Measurements from ENCODE around the gene GPRIN3. TPM values are rescaled to one million over a fixed set of nuclear protein-coding genes. Genes with fewer than 3 reads are reported as not detected.

GPRIN3 gene
- total and polyA plus RNA-seq, 7 donors: 1.6 to 4.6 (median 1.8) TPM

DNA sequence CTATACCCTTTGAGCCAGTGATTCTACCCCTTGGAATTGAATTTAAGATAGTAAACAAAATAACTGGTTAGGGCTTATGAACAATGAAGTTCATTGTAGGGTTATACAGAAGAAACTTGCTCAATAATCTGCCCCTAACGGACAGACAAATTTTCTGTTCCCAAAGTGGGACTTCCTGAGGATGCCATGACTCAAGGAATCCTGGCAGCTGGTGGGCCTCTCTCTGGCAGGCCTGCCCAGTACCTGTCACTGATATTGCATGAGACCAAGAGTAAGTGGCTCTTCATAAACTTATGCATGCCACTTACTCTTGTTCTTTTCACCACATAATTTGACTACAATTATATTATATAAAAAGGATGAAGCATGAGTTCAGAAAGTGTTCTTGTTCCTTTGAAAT, 41.5 kb downstream of the GPRIN3 start:
- DNase-seq: no peak
- H3K4me3 ChIP-seq: no peak overlapping the region
- no peaks in the 10 kb centered on the region for H3K27me3 ChIP-seq
- no peaks in the 10 kb centered on the region for H3K9me3 ChIP-seq
- intact Hi-C loops (cut with DNase I): no loop called here
- H3K27ac ChIP-seq: no peak overlapping the region
- H3K36me3 ChIP-seq: no peaks in the 10 kb centered on the region
- H3K4me1 ChIP-seq: no peaks in the 10 kb centered on the region
- 85 to 87% methylated on average over 1 of the region's 1 CpG for WGBS, 2 donors
- no peak for TF ChIP-seq POLR2A (IDR thresholded peaks at IDR 0.05)
- no peak for TF ChIP-seq EP300 (IDR thresholded peaks at IDR 0.05)
- TF ChIP-seq, protein P1, sequence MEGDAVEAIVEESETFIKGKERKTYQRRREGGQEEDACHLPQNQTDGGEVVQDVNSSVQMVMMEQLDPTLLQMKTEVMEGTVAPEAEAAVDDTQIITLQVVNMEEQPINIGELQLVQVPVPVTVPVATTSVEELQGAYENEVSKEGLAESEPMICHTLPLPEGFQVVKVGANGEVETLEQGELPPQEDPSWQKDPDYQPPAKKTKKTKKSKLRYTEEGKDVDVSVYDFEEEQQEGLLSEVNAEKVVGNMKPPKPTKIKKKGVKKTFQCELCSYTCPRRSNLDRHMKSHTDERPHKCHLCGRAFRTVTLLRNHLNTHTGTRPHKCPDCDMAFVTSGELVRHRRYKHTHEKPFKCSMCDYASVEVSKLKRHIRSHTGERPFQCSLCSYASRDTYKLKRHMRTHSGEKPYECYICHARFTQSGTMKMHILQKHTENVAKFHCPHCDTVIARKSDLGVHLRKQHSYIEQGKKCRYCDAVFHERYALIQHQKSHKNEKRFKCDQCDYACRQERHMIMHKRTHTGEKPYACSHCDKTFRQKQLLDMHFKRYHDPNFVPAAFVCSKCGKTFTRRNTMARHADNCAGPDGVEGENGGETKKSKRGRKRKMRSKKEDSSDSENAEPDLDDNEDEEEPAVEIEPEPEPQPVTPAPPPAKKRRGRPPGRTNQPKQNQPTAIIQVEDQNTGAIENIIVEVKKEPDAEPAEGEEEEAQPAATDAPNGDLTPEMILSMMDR (IDR thresholded peaks at IDR 0.05): no peak
- TF ChIP-seq POLR2AphosphoS5 (IDR thresholded peaks at IDR 0.05): no peak

DNA sequence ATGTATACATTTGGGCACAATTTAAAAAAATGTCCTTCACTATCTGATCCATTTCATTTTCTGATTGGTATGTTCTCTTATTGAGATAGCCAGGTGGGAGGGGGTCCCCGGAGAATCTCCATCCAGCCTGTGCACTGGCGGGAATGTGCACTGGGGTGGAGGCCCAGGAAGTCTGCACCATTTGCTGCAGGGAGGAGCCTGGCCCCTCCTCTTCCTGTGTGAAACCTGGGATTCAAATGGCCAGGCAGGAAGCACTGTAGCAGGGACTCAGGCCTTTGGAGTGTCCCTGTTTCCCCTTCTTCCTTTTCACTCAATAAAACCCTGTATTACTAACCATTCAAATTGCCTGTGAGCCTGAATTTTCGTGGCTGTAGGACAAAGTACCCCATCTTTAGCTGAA, 44.3 kb downstream of the GPRIN3 start:
- TF ChIP-seq, protein P1 (IDR thresholded peaks at IDR 0.05): no peak
- TF ChIP-seq EP300 (IDR thresholded peaks at IDR 0.05): no peak
- TF ChIP-seq POLR2AphosphoS5 (IDR thresholded peaks at IDR 0.05): no peak
- TF ChIP-seq POLR2A (IDR thresholded peaks at IDR 0.05): no peak
- Histone ChIP-seq H3K4me1 (no peaks in the 10 kb centered on the region), H3K4me3 (no peak overlapping the region), H3K36me3 (no peaks in the 10 kb centered on the region), H3K27me3 (no peaks in the 10 kb centered on the region), H3K27ac (no peak overlapping the region), H3K9me3 (no peaks in the 10 kb centered on the region)
- intact Hi-C loops (cut with DNase I): no loop called here
- DNase-seq: no peak
- 87 to 93% methylated on average over 3 of the region's 3 CpGs for WGBS, 2 donors

DNA sequence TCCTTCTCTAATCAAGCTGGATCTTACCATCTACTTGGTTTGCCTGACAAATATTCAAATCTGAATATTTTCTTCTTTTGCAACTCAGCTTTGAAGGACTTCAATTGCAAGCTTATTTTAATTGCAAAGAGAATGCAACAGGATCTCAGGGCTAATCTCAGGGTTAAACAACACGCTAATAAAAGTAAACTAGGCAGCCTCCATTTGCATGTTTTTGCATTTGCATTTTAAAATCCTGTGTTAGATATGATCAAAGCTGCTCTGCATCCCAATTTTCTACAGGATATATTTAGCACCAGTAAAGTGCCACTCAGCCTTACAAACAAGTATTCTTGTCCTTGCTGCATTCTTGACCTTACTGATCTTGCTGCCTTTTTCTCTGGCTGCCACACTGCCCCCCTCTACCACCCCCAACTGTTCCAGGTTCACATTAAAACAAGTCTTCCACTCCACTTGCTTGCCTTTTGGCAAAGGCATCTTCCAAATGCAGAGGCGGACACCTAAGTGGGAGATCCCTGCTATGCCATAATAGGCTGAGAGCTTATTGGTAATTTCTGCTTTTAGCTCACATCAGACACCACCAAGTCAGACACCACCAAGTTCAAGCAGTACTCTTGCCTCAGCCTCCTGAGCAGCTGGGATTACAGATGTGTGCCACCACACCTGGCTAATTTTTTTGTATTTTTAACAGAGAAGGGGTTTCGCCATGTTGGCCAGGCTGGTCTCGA, 48.1 kb downstream of the GPRIN3 start:
- intact Hi-C loops (cut with DNase I): no loop called here

DNA sequence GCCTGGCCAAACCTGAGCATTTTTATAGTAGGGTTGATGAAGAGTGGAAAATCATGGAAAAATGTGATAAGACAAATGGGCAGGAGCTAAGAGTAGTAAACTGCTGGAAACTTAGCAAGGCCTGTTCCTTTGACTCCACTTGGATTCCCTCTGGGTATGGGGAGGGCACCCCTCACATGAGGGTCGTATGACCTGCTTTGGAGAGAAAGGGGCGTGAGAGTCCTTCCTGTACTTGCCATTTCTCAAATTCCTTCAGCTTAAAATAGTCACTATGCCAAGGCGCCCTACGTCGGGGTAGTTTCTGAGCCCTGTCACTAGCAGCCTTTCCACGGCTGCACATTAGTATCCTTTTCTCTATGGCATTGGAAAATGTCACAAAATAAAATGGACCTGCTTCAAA, 49.1 kb downstream of the GPRIN3 start:
- whole genome bisulfite sequencing, 2 donors: 87 to 91% methylated on average over 6 of the region's 6 CpGs
- intact Hi-C loops (cut with DNase I): no loop called here
- H3K4me1 ChIP-seq: no peaks in the 10 kb centered on the region
- TF ChIP-seq, protein P1 (IDR thresholded peaks at IDR 0.05): no peak
- no peak for TF ChIP-seq EP300 (IDR thresholded peaks at IDR 0.05)
- no peak for TF ChIP-seq POLR2AphosphoS5 (IDR thresholded peaks at IDR 0.05)
- no peak for TF ChIP-seq POLR2A (IDR thresholded peaks at IDR 0.05)
- no peaks in the 10 kb centered on the region for H3K27me3 ChIP-seq
- no peak overlapping the region for H3K4me3 ChIP-seq
- no peaks in the 10 kb centered on the region for H3K9me3 ChIP-seq
- H3K36me3 ChIP-seq: no peaks in the 10 kb centered on the region
- no peak overlapping the region for H3K27ac ChIP-seq
- DNase-seq: no peak

More for the DNA sequence above, 48.1 kb downstream of the GPRIN3 start:
- Histone ChIP-seq H3K4me1 (no peaks in the 10 kb centered on the region), H3K27ac (no peak overlapping the region), H3K9me3 (no peaks in the 10 kb centered on the region), H3K27me3 (no peaks in the 10 kb centered on the region), H3K36me3 (no peaks in the 10 kb centered on the region), H3K4me3 (no peak overlapping the region)
- no peak for TF ChIP-seq POLR2AphosphoS5 (IDR thresholded peaks at IDR 0.05)
- TF ChIP-seq, protein P1 (IDR thresholded peaks at IDR 0.05): no peak
- TF ChIP-seq POLR2A (IDR thresholded peaks at IDR 0.05): no peak
- no peak for TF ChIP-seq EP300 (IDR thresholded peaks at IDR 0.05)
- no peak for DNase-seq
- 95 to 97% methylated on average over 4 of the region's 4 CpGs for WGBS, 2 donors

DNA sequence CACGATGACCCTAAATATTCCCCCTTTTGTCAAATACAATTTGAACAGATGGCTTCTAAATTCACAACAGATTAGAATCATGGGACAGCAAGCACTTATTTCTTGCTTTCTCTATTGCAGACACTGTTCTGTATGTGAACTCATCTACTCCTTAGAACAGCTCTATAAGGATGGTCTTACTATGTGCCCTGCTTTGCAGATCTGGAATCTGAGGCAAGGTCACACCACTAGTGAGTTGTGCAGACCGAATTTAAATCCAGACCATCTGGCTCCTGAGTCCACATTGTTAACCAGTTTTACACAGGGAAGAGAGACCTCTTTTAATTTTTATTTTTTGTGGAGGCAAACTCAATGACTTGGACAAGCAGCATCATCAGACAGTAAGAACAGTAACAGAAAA, 50.2 kb downstream of the GPRIN3 start:
- Histone ChIP-seq H3K4me3 (no peak overlapping the region), H3K27ac (no peak overlapping the region), H3K4me1 (no peaks in the 10 kb centered on the region), H3K27me3 (no peaks in the 10 kb centered on the region), H3K9me3 (no peaks in the 10 kb centered on the region), H3K36me3 (no peaks in the 10 kb centered on the region)
- intact Hi-C loops (cut with DNase I): no loop called here
- no peak for TF ChIP-seq POLR2AphosphoS5 (IDR thresholded peaks at IDR 0.05)
- TF ChIP-seq, protein P1 (IDR thresholded peaks at IDR 0.05): no peak
- TF ChIP-seq POLR2A (IDR thresholded peaks at IDR 0.05): no peak
- no peak for TF ChIP-seq EP300 (IDR thresholded peaks at IDR 0.05)
- DNase-seq: no peak
- 63 to 70% methylated on average over 2 of the region's 2 CpGs for WGBS, 2 donors
